PC-3 (cell line): ENCODE results near the gene ACVR1. TPM values are rescaled to one million over a fixed set of nuclear protein-coding genes. Genes with fewer than 3 reads are reported as not detected.

ENCODE experiments used
- ATAC-seq: fragments of 200-7000 bp; cut with Tn5 transposase; 2 replicates; pipeline ENCODE4 v1.9.1; 2020; ENCODE audit warnings: mild to moderate bottlenecking, moderate library complexity
- BruUV-seq: library from RNA; stranded (reverse); fragments of 400-500 nt; replicated peaks from 2 replicates; lab custom pipeline; 2021; lab: Mats Ljungman, UMichigan
- CTCF ChIA-PET: fragments of 300-600 bp; sonication (Branson Sonifier 250); formaldehyde crosslinking; loops from one replicate; lab custom pipeline; 2022; ENCODE audit warnings: antibody characterized with exemption; lab: Charles Lee
- POLR2A ChIA-PET: fragments of 300-600 bp; sonication (Branson Sonifier 250); formaldehyde crosslinking; loops from one replicate; lab custom pipeline; 2022; ENCODE audit warnings: antibody characterized with exemption; ENCODE audit not compliant: unreplicated experiment; lab: Charles Lee
- DNase-seq: peaks from one replicate; pipeline ENCODE4 v3.0.0-alpha.2; 2015
- H2AFZ ChIP-seq: fragments of 300-600 bp; sonication (generic); 2 replicates; pipeline ENCODE4 v1.6.0; 2016; ENCODE audit warnings: antibody characterized with exemption, low read length
- H3F3A ChIP-seq: fragments of 300-600 bp; sonication (generic); one replicate; pipeline ENCODE4 v1.6.0; 2017; ENCODE audit warnings: antibody characterized with exemption, low read length, control low read depth, mild to moderate bottlenecking; ENCODE audit not compliant: unreplicated experiment
- H3K27ac ChIP-seq: fragments of 300-600 bp; sonication (generic); 2 replicates; pipeline ENCODE4 v1.5.1; 2016; ENCODE audit warnings: mild to moderate bottlenecking, low read length
- H3K27me3 ChIP-seq: fragments of 300-600 bp; sonication (generic); 2 replicates; pipeline ENCODE4 v1.6.1; 2016; ENCODE audit warnings: low read length, mixed read lengths
- H3K36me3 ChIP-seq: fragments of 300-600 bp; sonication (generic); 2 replicates; pipeline ENCODE4 v1.6.1; 2016; ENCODE audit warnings: low read depth, mixed run types, low read length, mixed read lengths
- H3K4me1 ChIP-seq: fragments of 300-600 bp; sonication (generic); 2 replicates; pipeline ENCODE4 v1.5.1; 2016; ENCODE audit warnings: low read length; ENCODE audit not compliant: insufficient read depth
- H3K4me2 ChIP-seq: fragments of 300-600 bp; sonication (generic); 2 replicates; pipeline ENCODE4 v1.6.0; 2016; ENCODE audit warnings: low read length
- H3K4me3 ChIP-seq: fragments of 300-600 bp; sonication (generic); 2 replicates; pipeline ENCODE4 v1.5.1; 2016; ENCODE audit warnings: mild to moderate bottlenecking, low read length, mixed read lengths
- H3K79me2 ChIP-seq: fragments of 300-600 bp; sonication (generic); 2 replicates; pipeline ENCODE4 v1.6.1; 2017; ENCODE audit warnings: low read length, mixed read lengths
- H3K9ac ChIP-seq: fragments of 300-600 bp; sonication (generic); 2 replicates; pipeline ENCODE4 v1.6.0; 2016; ENCODE audit warnings: mild to moderate bottlenecking, low read length
- H3K9me2 ChIP-seq: fragments of 300-600 bp; sonication (generic); replicated peaks from 2 replicates; pipeline ENCODE4 v1.6.1; 2016; ENCODE audit warnings: mixed run types, low read length, mixed read lengths
- H3K9me3 ChIP-seq: fragments of 300-600 bp; sonication (generic); 2 replicates; pipeline ENCODE4 v1.6.1; 2016; ENCODE audit warnings: low read length, mixed read lengths
- H4K20me1 ChIP-seq: fragments of 300-600 bp; sonication (generic); 2 replicates; pipeline ENCODE4 v1.6.1; 2016; ENCODE audit warnings: low read length, mixed read lengths
- EZH2 ChIP-seq: fragments of 300-600 bp; sonication (generic); IDR thresholded peaks from one replicate; pipeline ENCODE4 v1.6.1; 2017; ENCODE audit warnings: antibody characterized with exemption, mild to moderate bottlenecking, low read length; ENCODE audit not compliant: unreplicated experiment
- EZH2phosphoT487 ChIP-seq: fragments of 300-600 bp; sonication (generic); IDR thresholded peaks from 2 replicates; pipeline ENCODE4 v1.6.1; 2018; ENCODE audit warnings: mild to moderate bottlenecking, antibody characterized with exemption, low read length, borderline replicate concordance
- intact Hi-C: fragments of 100-400 bp; cut with micrococcal nuclease; formaldehyde crosslinking; loops from 2 replicates; pipeline ENCODE4 v1.9.0; 2023
- total RNA-seq: library from RNA; depleted of rRNA; stranded (reverse); fragments of >200 nt; gene quantifications from 2 replicates; pipeline ENCODE4 v1.2.3, GENCODE V29; 2014
- TF ChIP-seq, protein P1 (sequence below): fragments of 300-600 bp; sonication (generic); conservative IDR thresholded peaks from 2 replicates; pipeline ENCODE4 v1.5.1; 2017; ENCODE audit warnings: antibody characterized with exemption, low read depth, mild to moderate bottlenecking, low read length

Gene ACVR1
- total RNA-seq, 1 experiment from 2014 or later, result 6.7 TPM

DNA sequence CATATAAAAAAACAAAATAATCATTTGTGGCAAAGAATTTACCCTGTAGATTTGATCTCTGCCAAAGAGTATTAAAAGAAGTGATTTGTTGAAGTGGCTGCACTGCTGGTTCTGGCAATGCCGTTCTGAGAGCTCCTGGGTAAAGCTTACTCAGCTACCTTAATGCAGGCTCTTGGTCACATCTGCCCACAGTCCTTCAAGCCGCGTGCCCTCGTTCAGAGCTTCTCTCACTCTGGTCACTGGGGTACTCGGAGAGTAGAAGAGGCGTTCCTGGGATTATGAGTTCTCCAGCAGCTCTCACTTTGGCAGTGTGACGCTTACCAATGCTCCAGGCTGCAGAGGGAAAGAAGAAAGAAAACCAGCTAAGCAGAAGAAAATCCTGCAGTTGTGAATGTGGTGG, 57.9 kb downstream of the ACVR1 start:
- POLR2A ChIA-PET, result no interaction called here
- no peaks in the 10 kb centered on the region for H4K20me1 ChIP-seq
- DNase-seq, result no peak
- no peaks in the 10 kb centered on the region for H3K27me3 ChIP-seq
- intact Hi-C loops, result no loop called here
- no peaks in the 10 kb centered on the region for H3K4me1 ChIP-seq
- no peaks in the 10 kb centered on the region for H3K9me2 ChIP-seq
- H3K79me2 ChIP-seq, result no peaks in the 10 kb centered on the region
- H3K9me3 ChIP-seq, result no peaks in the 10 kb centered on the region
- no peak overlapping the region for H3K27ac ChIP-seq
- no peaks in the 10 kb centered on the region; the same call in 1 of the 2 replicates for H3K36me3 ChIP-seq
- H3K4me3 ChIP-seq, result no peak overlapping the region
- CTCF ChIA-PET, result no interaction called here
- BruUV-seq, result no TSS peak
- no peak overlapping the region for H3K9ac ChIP-seq
- TF ChIP-seq EZH2 (no peak), EZH2phosphoT487 (no peak)
- TF ChIP-seq, protein P1, sequence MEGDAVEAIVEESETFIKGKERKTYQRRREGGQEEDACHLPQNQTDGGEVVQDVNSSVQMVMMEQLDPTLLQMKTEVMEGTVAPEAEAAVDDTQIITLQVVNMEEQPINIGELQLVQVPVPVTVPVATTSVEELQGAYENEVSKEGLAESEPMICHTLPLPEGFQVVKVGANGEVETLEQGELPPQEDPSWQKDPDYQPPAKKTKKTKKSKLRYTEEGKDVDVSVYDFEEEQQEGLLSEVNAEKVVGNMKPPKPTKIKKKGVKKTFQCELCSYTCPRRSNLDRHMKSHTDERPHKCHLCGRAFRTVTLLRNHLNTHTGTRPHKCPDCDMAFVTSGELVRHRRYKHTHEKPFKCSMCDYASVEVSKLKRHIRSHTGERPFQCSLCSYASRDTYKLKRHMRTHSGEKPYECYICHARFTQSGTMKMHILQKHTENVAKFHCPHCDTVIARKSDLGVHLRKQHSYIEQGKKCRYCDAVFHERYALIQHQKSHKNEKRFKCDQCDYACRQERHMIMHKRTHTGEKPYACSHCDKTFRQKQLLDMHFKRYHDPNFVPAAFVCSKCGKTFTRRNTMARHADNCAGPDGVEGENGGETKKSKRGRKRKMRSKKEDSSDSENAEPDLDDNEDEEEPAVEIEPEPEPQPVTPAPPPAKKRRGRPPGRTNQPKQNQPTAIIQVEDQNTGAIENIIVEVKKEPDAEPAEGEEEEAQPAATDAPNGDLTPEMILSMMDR, result no peak
- no peaks in the 10 kb centered on the region for H3F3A ChIP-seq
- no peak overlapping the region for H3K4me2 ChIP-seq
- H2AFZ ChIP-seq, result no peak overlapping the region
- no peak for ATAC-seq

DNA sequence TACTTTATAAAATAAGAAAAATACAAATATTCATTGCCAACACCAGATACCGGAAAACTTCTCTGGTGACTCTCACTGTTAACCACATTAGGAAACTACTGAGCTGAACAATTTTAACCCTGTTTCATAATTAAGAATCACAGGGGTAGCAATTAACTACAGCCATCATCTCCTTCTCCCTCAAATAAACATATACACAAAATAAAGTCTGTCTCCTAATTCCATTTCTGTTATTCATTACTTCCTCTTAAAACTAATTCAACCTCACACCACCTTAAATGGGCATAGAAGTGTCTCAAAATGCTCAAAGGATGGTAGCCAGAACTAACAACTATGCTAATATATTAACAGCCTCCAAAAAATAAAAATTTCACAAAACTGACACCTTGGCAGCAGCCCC, 60.7 kb downstream of the ACVR1 start:
- Histone ChIP-seq H3K9me2 (no peaks in the 10 kb centered on the region), H2AFZ (no peak overlapping the region), H3K4me3 (no peak overlapping the region), H3K79me2 (no peaks in the 10 kb centered on the region), H3K4me2 (no peak overlapping the region), H3K36me3 (no peaks in the 10 kb centered on the region; the same call in 1 of the 2 replicates), H3K4me1 (no peaks in the 10 kb centered on the region), H4K20me1 (no peaks in the 10 kb centered on the region), H3K27ac (no peak overlapping the region), H3K9me3 (no peaks in the 10 kb centered on the region), H3K27me3 (no peaks in the 10 kb centered on the region), H3F3A (no peaks in the 10 kb centered on the region), H3K9ac (no peak overlapping the region)
- DNase-seq, result no peak
- BruUV-seq, result no TSS peak
- ChIA-PET CTCF (no interaction called here), POLR2A (no interaction called here)
- ATAC-seq, result no peak
- TF ChIP-seq EZH2phosphoT487, result no peak
- TF ChIP-seq EZH2, result no peak
- TF ChIP-seq, protein P1, result no peak
- intact Hi-C loops, result no loop called here

DNA sequence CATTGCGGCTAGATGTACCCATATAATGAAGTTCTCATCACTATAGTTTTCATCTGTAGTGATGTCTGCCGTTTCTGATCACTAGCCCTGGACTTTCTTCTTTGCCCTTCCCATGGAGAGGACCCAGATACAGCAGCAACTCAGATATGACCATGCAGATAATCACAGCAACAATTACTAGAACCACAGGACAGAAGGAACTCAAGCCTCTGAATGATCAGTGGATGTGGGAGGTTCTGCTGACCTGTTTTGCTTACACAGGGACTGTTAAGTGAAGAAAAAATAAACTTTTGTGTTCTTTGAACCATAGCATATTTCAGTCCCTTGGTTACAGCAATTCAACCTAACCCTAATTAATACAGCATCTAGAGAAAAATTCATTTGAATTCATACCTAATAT, 62.7 kb downstream of the ACVR1 start:
- ChIA-PET CTCF (no interaction called here), POLR2A (no interaction called here)
- no peak overlapping the region for H3K9ac ChIP-seq
- ATAC-seq (no peak), DNase-seq (no peak)
- no peaks in the 10 kb centered on the region for H3K27me3 ChIP-seq
- intact Hi-C loops, result no loop called here
- no peak overlapping the region for H3K4me3 ChIP-seq
- no peak overlapping the region for H3K27ac ChIP-seq
- no peaks in the 10 kb centered on the region for H3K4me1 ChIP-seq
- no peaks in the 10 kb centered on the region for H3F3A ChIP-seq
- H3K79me2 ChIP-seq, result no peaks in the 10 kb centered on the region
- no peaks in the 10 kb centered on the region for H3K9me2 ChIP-seq
- H3K36me3 ChIP-seq, result no peaks in the 10 kb centered on the region; the same call in 1 of the 2 replicates
- no peak overlapping the region for H3K4me2 ChIP-seq
- no peak overlapping the region for H2AFZ ChIP-seq
- H3K9me3 ChIP-seq, result no peaks in the 10 kb centered on the region
- no peaks in the 10 kb centered on the region for H4K20me1 ChIP-seq
- TF ChIP-seq EZH2, result no peak
- TF ChIP-seq, protein P1, result no peak
- no peak for TF ChIP-seq EZH2phosphoT487
- BruUV-seq, result no TSS peak
